PC-3 (cell line): Measurements from ENCODE around the gene RALGPS1.

Experiments
- CTCF ChIP-seq: fragments of 300-600 bp; sonication (generic); conservative IDR thresholded peaks from 2 replicates; pipeline ENCODE4 v1.5.1; 2017; ENCODE audit warnings: antibody characterized with exemption, low read depth, mild to moderate bottlenecking, low read length
- EZH2 ChIP-seq: fragments of 300-600 bp; sonication (generic); IDR thresholded peaks from one replicate; pipeline ENCODE4 v1.6.1; 2017; ENCODE audit warnings: antibody characterized with exemption, mild to moderate bottlenecking, low read length; ENCODE audit not compliant: unreplicated experiment
- EZH2phosphoT487 ChIP-seq: fragments of 300-600 bp; sonication (generic); IDR thresholded peaks from 2 replicates; pipeline ENCODE4 v1.6.1; 2018; ENCODE audit warnings: mild to moderate bottlenecking, antibody characterized with exemption, low read length, borderline replicate concordance

- TF ChIP-seq EZH2 (no peak), CTCF (peak; percentile 51), EZH2phosphoT487 (no peak)
Observed at GRCh38 chr9:126893079-126893478, 21.5 kb upstream of the RALGPS1 start.
